Ascending aorta (tissue), 2 donors: ENCODE data around the gene RETN. TPM values are rescaled to one million over a fixed set of nuclear protein-coding genes. Genes with fewer than 3 reads are reported as not detected.

ENCODE experiments used
- DNase-seq, 2 donors: peaks; one replicate each; pipeline ENCODE4 v3.0.0-alpha.2; 2019; ENCODE audit warnings: low spot score in 2 of 2
- H3K27ac ChIP-seq, 2 donors: fragments of 200-600 bp; sonication (generic); one replicate each; pipeline ENCODE4 v1.5.1; 2016 to 2017; ENCODE audit warnings: mild to moderate bottlenecking in 1 of 2
- H3K27me3 ChIP-seq: fragments of 200-600 bp; sonication (generic); one replicate; pipeline ENCODE4 v1.5.1; 2017
- H3K36me3 ChIP-seq, 2 donors: fragments of 200-600 bp; sonication (generic); one replicate each; pipeline ENCODE4 v1.5.1; 2016
- H3K4me1 ChIP-seq, 2 donors: fragments of 200-600 bp; sonication (generic); one replicate each; pipeline ENCODE4 v1.5.1; 2016 to 2017; ENCODE audit warnings: mild to moderate bottlenecking in 1 of 2
- H3K4me3 ChIP-seq, 2 donors: fragments of 200-600 bp; sonication (generic); one replicate each; pipeline ENCODE4 v1.5.1; 2016 to 2017; ENCODE audit warnings: mild to moderate bottlenecking in 1 of 2
- H3K9me3 ChIP-seq, 2 donors: fragments of 200-600 bp; sonication (generic); one replicate each; pipeline ENCODE4 v1.5.1; 2016
- CTCF ChIP-seq, 3 experiments: fragments of 200-600 bp in 2 of 3; fragments of 450-650 bp in 1 of 3; sonication (generic) in 2 of 3; IDR thresholded peaks; one replicate each; pipeline ENCODE4 v1.5.1; 2016 to 2019; ENCODE audit warnings: antibody characterized with exemption in 3 of 3, mild to moderate bottlenecking in 1 of 3, moderate library complexity in 1 of 3
- intact Hi-C: fragments of 100-400 bp; cut with DNase I; formaldehyde crosslinking; loops from one replicate; pipeline ENCODE4 v1.15.1; 2023
- total RNA-seq: library from RNA; depleted of rRNA; stranded (reverse); fragments of >200 nt; gene quantifications from one replicate; pipeline ENCODE4 v1.1.0, GENCODE V29; 2016

Gene RETN
- total RNA-seq, 1 donor from 2014 or later, result not detected

GRCh38 chr19:7657131-7657751 is 11.6 kb upstream of the RETN start:
- no peak for DNase-seq
- H3K36me3 ChIP-seq, result no peaks in the 10 kb centered on the region
- no peaks in the 10 kb centered on the region for H3K9me3 ChIP-seq
- intact Hi-C loops, result no loop called here
- no peak overlapping the region for H3K27ac ChIP-seq
- H3K4me1 ChIP-seq, result peaks cover 0 to 1% of the 10 kb centered on the region in 2 donors
- H3K4me3 ChIP-seq, result no peak overlapping the region
- H3K27me3 ChIP-seq, result no peaks in the 10 kb centered on the region
- TF ChIP-seq CTCF (IDR thresholded peaks at IDR 0.05), result no peak

GRCh38 chr19:7658219-7658686 is 10.6 kb upstream of the RETN start:
- TF ChIP-seq CTCF (IDR thresholded peaks at IDR 0.05), result no peak
- H3K27me3 ChIP-seq, result no peaks in the 10 kb centered on the region
- H3K27ac ChIP-seq, result no peak overlapping the region
- no peak for DNase-seq
- H3K9me3 ChIP-seq, result no peaks in the 10 kb centered on the region
- no peaks in the 10 kb centered on the region for H3K4me1 ChIP-seq
- H3K4me3 ChIP-seq, result no peak overlapping the region
- intact Hi-C loops, result no loop called here
- no peaks in the 10 kb centered on the region for H3K36me3 ChIP-seq

- intact Hi-C loops, result no loop called here
- no peak for TF ChIP-seq CTCF (IDR thresholded peaks at IDR 0.05)
- H3K36me3 ChIP-seq, result no peaks in the 10 kb centered on the region
- H3K9me3 ChIP-seq, result no peaks in the 10 kb centered on the region
- DNase-seq, result no peak
- H3K27ac ChIP-seq, result no peak overlapping the region
- no peaks in the 10 kb centered on the region for H3K4me1 ChIP-seq
- H3K27me3 ChIP-seq, result no peaks in the 10 kb centered on the region
- H3K4me3 ChIP-seq, result no peak overlapping the region
These were observed 6.9 kb upstream of the RETN start for GRCh38 chr19:7661744-7662538.

- H3K27ac ChIP-seq, result no peak overlapping the region
- H3K4me3 ChIP-seq, result no peak overlapping the region
- TF ChIP-seq CTCF (IDR thresholded peaks at IDR 0.05), result no peak
- H3K4me1 ChIP-seq, result no peaks in the 10 kb centered on the region
- no peaks in the 10 kb centered on the region for H3K36me3 ChIP-seq
- H3K27me3 ChIP-seq, result no peaks in the 10 kb centered on the region
- H3K9me3 ChIP-seq, result no peaks in the 10 kb centered on the region
- intact Hi-C loops, result no loop called here
- no peak for DNase-seq
These were observed 6.2 kb upstream of the RETN start for GRCh38 chr19:7662657-7663056.

- DNase-seq, result no peak
- intact Hi-C loops, result no loop called here
- H3K9me3 ChIP-seq, result no peaks in the 10 kb centered on the region
- no peaks in the 10 kb centered on the region for H3K36me3 ChIP-seq
- H3K27ac ChIP-seq, result no peak overlapping the region
- H3K4me1 ChIP-seq, result no peaks in the 10 kb centered on the region
- no peak overlapping the region for H3K4me3 ChIP-seq
- no peaks in the 10 kb centered on the region for H3K27me3 ChIP-seq
- TF ChIP-seq CTCF (IDR thresholded peaks at IDR 0.05), result no peak
These were observed 5.1 kb upstream of the RETN start for GRCh38 chr19:7663706-7664105.
